ENCODE measurements around the gene IL36B.
"Not testable (repeated sequence)": the region's sequence is repeated elsewhere in the genome, so short reads cannot be mapped to it uniquely, and the experiment has no call there.

Gene IL36B
- 0 to 0.10 (median 0) reads per million in 9 experiments for total RNA-seq

DNA sequence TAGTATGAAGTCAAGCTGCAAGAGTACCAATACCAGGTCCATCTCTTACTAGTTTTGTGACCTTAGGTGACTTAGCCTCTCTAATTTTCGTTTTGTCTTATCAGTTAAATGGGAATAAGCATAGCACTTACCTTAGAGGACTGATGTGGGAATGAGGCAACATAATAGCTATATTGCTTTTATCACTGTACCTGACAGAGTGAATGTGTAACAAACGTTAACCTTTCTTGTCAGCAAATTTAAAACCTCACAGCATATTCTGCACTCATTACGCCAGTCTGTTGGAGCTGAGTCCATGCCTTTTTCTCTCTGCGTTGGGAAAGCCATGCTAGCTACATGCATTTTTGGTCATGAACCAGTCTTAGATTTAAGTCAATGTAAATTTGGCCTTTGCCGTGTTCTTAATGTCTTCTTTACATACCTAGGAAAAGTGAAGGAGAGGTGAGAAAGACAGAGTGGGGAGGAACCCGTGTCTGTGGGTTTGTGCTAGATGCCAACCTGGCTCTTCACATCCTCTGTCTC, at the start of gene IL36B:
TSS of gene IL36B (minus strand) at position 472 of the 522 bp plus-strand sequence.
- H3K27me3 Mint-ChIP-seq, result peaks cover 27 to 41% of the 10 kb centered on the region in 2 donors
- no peaks in the 10 kb centered on the region for H3K36me3 Mint-ChIP-seq (ENCODE audit: insufficient read depth)
- ATAC-seq (replicated peaks), result no peak
- H3K4me3 Mint-ChIP-seq, result no peak within 1 kb of the TSS
- DNase-seq, result no peak
- H3K9me3 Mint-ChIP-seq, result no peaks in the 10 kb centered on the region
- no peak within 1 kb of the TSS for H3K27ac Mint-ChIP-seq
- H3K4me1 Mint-ChIP-seq (ENCODE audit: low read depth in 2 of 2), result peaks cover 1 to 4% of the 10 kb centered on the region in 2 donors

DNA sequence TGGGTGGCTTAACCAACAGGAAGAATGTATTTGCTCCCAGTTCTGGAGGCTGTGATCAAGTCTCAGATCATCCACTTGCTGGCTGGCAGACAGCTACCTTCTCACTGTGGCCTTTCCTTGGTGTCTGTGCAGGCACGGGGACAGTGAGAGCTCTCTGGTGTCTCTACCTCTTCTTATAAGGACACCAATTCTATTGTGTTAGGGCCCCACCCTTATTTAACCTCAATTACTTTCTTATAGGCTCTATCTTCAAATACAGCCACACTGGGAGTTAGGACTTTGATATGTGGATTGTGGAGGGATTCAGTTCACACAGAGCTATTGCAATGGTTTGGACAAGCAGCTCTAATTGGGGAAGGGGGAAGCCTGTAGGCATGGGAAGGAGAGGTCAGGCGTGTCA, 49.5 kb upstream of the IL36B start:
- DNase-seq (no peak), ATAC-seq (replicated peaks) (no peak)
- no peaks in the 10 kb centered on the region for H3K36me3 Mint-ChIP-seq (ENCODE audit: insufficient read depth)
- no peak overlapping the region for H3K4me3 Mint-ChIP-seq
- H3K9me3 Mint-ChIP-seq, result peaks cover 0 to 6% of the 10 kb centered on the region in 2 donors
- H3K27me3 Mint-ChIP-seq, result peaks cover 17 to 20% of the 10 kb centered on the region in 2 donors
- no peak overlapping the region for H3K27ac Mint-ChIP-seq
- peaks cover 9% of the 10 kb centered on the region in 2 donors for H3K4me1 Mint-ChIP-seq (ENCODE audit: low read depth in 2 of 2)

- Mint-ChIP-seq H3K27ac (peak overlapping the region; percentile 44 to 60), H3K4me1 (ENCODE audit: low read depth in 2 of 2) (peaks cover 9% of the 10 kb centered on the region in 2 donors), H3K27me3 (peaks cover 20% of the 10 kb centered on the region in 2 donors), H3K9me3 (peaks cover 0 to 6% of the 10 kb centered on the region in 2 donors), H3K4me3 (peak overlapping the region; percentile 48 to 72), H3K36me3 (ENCODE audit: insufficient read depth) (no peaks in the 10 kb centered on the region)
- ATAC-seq (replicated peaks) (no peak), DNase-seq (no peak)
Measured at GRCh38 chr2:113098532-113098931, 45.9 kb upstream of the IL36B start.

GRCh38 chr2:113098041-113098440, 45.4 kb upstream of the IL36B start:
- Mint-ChIP-seq H3K36me3 (ENCODE audit: insufficient read depth) (no peaks in the 10 kb centered on the region), H3K27ac (peak overlapping the region; percentile 44 to 60), H3K4me3 (peak overlapping the region; percentile 48 to 72), H3K27me3 (peaks cover 20% of the 10 kb centered on the region in 2 donors), H3K4me1 (ENCODE audit: low read depth in 2 of 2) (peaks cover 9% of the 10 kb centered on the region in 2 donors), H3K9me3 (peaks cover 0 to 6% of the 10 kb centered on the region in 2 donors)
- ATAC-seq (replicated peaks), result peak; percentile 46
- DNase-seq, result no peak

DNA sequence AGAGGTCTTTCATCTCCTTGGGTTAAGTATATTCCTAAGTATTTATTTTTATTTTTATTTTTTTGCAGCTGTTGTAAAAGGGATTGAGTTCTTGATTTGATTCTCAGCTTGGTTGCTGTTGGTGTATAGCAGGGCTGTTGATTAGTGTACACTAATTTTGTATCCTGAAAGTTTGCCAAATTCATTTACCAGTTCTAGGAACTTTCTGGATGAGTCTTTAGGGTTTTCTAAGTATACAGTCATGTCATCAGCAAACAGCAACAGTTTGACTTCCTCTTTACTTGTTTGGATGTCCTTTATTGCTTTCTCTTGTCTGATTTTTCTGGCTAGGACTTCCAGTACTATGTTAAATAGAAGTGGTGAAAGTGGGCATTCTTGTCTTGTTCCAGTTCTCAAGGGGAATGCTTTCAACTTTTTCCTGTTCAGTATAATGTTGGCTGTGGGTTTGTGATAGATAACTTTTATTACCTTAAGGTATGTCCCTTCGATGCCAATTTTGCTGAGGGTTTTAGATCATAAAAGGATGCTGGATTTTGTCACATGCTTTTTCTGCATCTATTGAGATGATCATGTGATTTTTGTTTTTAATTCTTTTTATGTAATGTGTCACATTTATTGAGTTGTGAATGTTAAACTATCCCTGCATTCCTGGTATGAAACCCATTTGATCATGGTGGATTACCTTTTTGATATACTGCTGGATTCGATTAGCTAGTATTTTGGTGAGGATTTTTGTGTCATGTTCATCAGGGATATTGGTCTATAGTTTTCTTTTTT, 44.4 kb upstream of the IL36B start:
- not testable (repeated sequence) for ATAC-seq (replicated peaks); H3K36me3 Mint-ChIP-seq (ENCODE audit: insufficient read depth); DNase-seq; H3K4me1 Mint-ChIP-seq (ENCODE audit: low read depth in 2 of 2); H3K4me3 Mint-ChIP-seq; H3K9me3 Mint-ChIP-seq
- Mint-ChIP-seq H3K27ac (peak overlapping the region in 1 of 2 donors; percentile 44), H3K27me3 (peaks cover 10 to 11% of the 10 kb centered on the region in 2 donors)

GRCh38 chr2:113096306-113096705, 43.6 kb upstream of the IL36B start:
- H3K27me3 Mint-ChIP-seq, result peaks cover 9 to 11% of the 10 kb centered on the region in 2 donors
- H3K4me3 Mint-ChIP-seq; ATAC-seq (replicated peaks); H3K36me3 Mint-ChIP-seq (ENCODE audit: insufficient read depth); H3K27ac Mint-ChIP-seq; H3K9me3 Mint-ChIP-seq; H3K4me1 Mint-ChIP-seq (ENCODE audit: low read depth in 2 of 2); DNase-seq: not testable (repeated sequence)

GRCh38 chr2:113093613-113093977, 40.9 kb upstream of the IL36B start:
- no peak overlapping the region for H3K27ac Mint-ChIP-seq
- no peak overlapping the region for H3K4me3 Mint-ChIP-seq
- H3K36me3 Mint-ChIP-seq (ENCODE audit: insufficient read depth), result no peaks in the 10 kb centered on the region
- ATAC-seq (replicated peaks) (no peak), DNase-seq (no peak)
- H3K27me3 Mint-ChIP-seq, result peaks cover 7 to 9% of the 10 kb centered on the region in 2 donors
- H3K4me1 Mint-ChIP-seq (ENCODE audit: low read depth in 2 of 2), result peaks cover 9% of the 10 kb centered on the region in 2 donors
- peaks cover 0 to 2% of the 10 kb centered on the region in 2 donors for H3K9me3 Mint-ChIP-seq

- no peak for ATAC-seq (replicated peaks)
- H3K27ac Mint-ChIP-seq, result no peak overlapping the region
- no peaks in the 10 kb centered on the region for H3K36me3 Mint-ChIP-seq (ENCODE audit: insufficient read depth)
- peaks cover 4 to 6% of the 10 kb centered on the region in 2 donors for H3K4me1 Mint-ChIP-seq (ENCODE audit: low read depth in 2 of 2)
- peaks cover 7 to 9% of the 10 kb centered on the region in 2 donors for H3K27me3 Mint-ChIP-seq
- no peak overlapping the region for H3K4me3 Mint-ChIP-seq
- H3K9me3 Mint-ChIP-seq, result peaks cover 0 to 2% of the 10 kb centered on the region in 2 donors
- DNase-seq, result no peak
Measured at GRCh38 chr2:113092864-113093612, 40.4 kb upstream of the IL36B start.

DNA sequence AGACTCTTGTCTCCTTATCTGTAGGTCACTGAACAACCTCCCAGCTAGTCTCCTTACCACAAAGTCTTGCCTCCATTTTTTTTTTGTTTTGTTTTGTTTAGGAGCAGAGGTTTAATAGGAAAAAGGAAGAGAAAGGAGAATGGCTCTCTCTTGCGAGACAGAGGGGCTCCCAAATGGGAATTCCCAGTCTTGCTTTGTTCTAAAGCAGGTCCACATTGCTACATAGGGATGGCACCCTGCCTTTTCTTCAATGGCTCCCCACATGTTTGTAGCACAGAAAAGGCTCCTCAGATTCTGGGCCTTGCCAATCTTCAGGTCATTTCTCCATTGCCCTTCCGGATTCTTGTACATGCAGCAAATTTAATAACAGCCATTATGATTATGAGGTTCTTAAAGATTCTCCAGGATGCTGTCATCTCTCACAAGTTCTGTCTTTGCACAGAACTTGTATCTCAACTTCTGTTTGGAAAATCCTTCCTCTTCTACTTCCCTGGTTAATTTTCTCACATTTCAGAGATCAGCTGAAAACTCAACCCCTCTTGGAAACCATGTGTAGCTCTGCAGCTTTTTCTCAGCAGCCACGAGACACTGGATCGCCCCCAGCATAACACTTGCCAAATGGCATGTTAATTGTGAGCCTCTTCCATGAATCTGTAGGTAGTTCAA, 38.7 kb upstream of the IL36B start:
- no peak for DNase-seq
- Mint-ChIP-seq H3K27ac (no peak overlapping the region), H3K4me1 (ENCODE audit: low read depth in 2 of 2) (no peaks in the 10 kb centered on the region)

DNA sequence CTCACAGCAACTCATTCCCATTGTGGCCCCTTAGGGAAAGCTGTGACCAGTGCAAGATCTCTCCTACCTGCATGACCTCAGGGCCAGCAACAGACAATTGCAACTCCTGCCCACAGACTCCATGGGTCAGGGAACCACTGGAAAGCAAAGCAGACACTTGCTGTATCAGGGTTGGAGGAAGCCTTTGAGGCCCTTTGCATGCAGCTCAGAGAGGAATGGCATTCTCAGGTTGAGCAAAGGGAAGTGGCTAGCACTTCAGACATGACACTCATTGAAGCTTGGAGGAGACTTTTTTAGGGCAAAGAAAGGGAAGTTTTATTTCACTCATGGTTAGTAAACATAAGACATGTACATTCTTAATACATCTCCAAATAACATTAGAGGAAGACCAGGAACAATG, 37.2 kb upstream of the IL36B start:
- H3K4me3 Mint-ChIP-seq, result no peak overlapping the region
- H3K27me3 Mint-ChIP-seq, result peaks cover 8 to 10% of the 10 kb centered on the region in 2 donors
- H3K4me1 Mint-ChIP-seq (ENCODE audit: low read depth in 2 of 2), result no peaks in the 10 kb centered on the region
- DNase-seq, result no peak
- no peak for ATAC-seq (replicated peaks)
- no peak overlapping the region for H3K27ac Mint-ChIP-seq
- H3K36me3 Mint-ChIP-seq (ENCODE audit: insufficient read depth), result no peaks in the 10 kb centered on the region
- H3K9me3 Mint-ChIP-seq, result no peaks in the 10 kb centered on the region

More for the DNA sequence above, 38.7 kb upstream of the IL36B start:
- no peak for ATAC-seq (replicated peaks)
- Mint-ChIP-seq H3K4me3 (no peak overlapping the region), H3K36me3 (ENCODE audit: insufficient read depth) (no peaks in the 10 kb centered on the region), H3K9me3 (no peaks in the 10 kb centered on the region), H3K27me3 (peaks cover 7 to 9% of the 10 kb centered on the region in 2 donors)

- Mint-ChIP-seq H3K27ac (no peak overlapping the region), H3K4me3 (no peak overlapping the region), H3K9me3 (no peaks in the 10 kb centered on the region), H3K27me3 (peaks cover 6 to 13% of the 10 kb centered on the region in 2 donors), H3K36me3 (ENCODE audit: insufficient read depth) (no peaks in the 10 kb centered on the region), H3K4me1 (ENCODE audit: low read depth in 2 of 2) (no peaks in the 10 kb centered on the region)
- ATAC-seq (replicated peaks) (no peak), DNase-seq (no peak)
Measured at GRCh38 chr2:113088213-113088992, 35.7 kb upstream of the IL36B start.

DNA sequence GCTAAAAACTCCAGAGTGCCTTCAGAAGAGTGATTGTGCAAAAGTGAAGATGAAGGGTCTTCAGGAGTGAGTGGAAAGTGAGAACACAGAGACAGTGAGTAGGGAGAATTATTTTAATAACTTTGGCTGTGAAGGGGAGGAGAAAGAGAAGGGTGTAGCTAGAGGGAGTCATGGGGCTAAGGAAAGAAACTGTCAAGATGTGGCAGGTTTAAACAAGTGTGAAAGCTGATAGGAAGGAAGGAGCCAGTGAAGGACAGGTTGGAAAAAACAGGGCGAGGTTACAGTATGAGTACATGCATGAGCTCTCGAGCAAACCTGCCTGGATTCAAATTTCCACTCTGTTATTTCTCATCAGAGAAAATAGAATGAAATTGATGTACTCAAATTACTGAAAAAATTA, 32.9 kb upstream of the IL36B start:
- no peak overlapping the region for H3K4me3 Mint-ChIP-seq

More for the DNA sequence above, 32.9 kb upstream of the IL36B start:
- Mint-ChIP-seq H3K9me3 (no peaks in the 10 kb centered on the region), H3K27me3 (peaks cover 19% of the 10 kb centered on the region in 2 donors), H3K27ac (no peak overlapping the region), H3K36me3 (ENCODE audit: insufficient read depth) (no peaks in the 10 kb centered on the region), H3K4me1 (ENCODE audit: low read depth in 2 of 2) (no peaks in the 10 kb centered on the region)
- ATAC-seq (replicated peaks) (no peak), DNase-seq (no peak)
